Endothelial cell of umbilical vein (primary cell): Measurements from ENCODE around the gene OPCML. TPM values are rescaled to one million over a fixed set of nuclear protein-coding genes. Genes with fewer than 3 reads are reported as not detected.

Experiments used
- BruUV-seq: library from RNA; stranded (reverse); fragments of 400-500 nt; replicated peaks from 2 replicates; lab custom pipeline; 2021; lab: Mats Ljungman, UMichigan
- CTCF ChIA-PET: fragments of 300-600, 350-600 bp; sonication (Branson Sonifier 250); formaldehyde crosslinking; loops from one replicate; lab custom pipeline; 2021; ENCODE audit warnings: antibody characterized with exemption, inconsistent platforms; lab: Charles Lee
- POLR2A ChIA-PET: fragments of 300-600, 350-600 bp; sonication (Branson Sonifier 250); formaldehyde crosslinking; loops from one replicate; lab custom pipeline; 2021; ENCODE audit warnings: antibody characterized with exemption, inconsistent platforms; lab: Charles Lee
- DNase-seq: peaks from one replicate; pipeline ENCODE4 v3.0.0-alpha.2; 2011; ENCODE audit warnings: low read depth, low spot score
- FAIRE-seq: peaks from 2 replicates; lab custom pipeline; 2011; peaks lifted over from hg19 to GRCh38; lab: Jason Lieb, UNC
- H2AFZ ChIP-seq: 2 replicates; pipeline ENCODE4 v1.6.0; 2012; ENCODE audit warnings: low read depth, low read length, control low read depth, inconsistent platforms
- H3K27ac ChIP-seq: 2 replicates; pipeline ENCODE4 v1.5.1; 2011; ENCODE audit warnings: low read depth, mild to moderate bottlenecking, control low read depth, low read length, moderate library complexity; ENCODE audit not compliant: insufficient read depth
- H3K27me3 ChIP-seq, 2 experiments: 2 replicates each; pipeline versions ENCODE4 v1.6.0 to v1.6.1; 2011; ENCODE audit warnings: low read length in 2 of 2, mixed read lengths in 1 of 2; ENCODE audit not compliant: control insufficient read depth in 2 of 2, insufficient read depth in 2 of 2
- H3K36me3 ChIP-seq, 2 experiments: 2 replicates in 1 of 2; 3 replicates in 1 of 2; pipeline ENCODE4 v1.5.1; 2011; ENCODE audit warnings: low read length in 2 of 2, mild to moderate bottlenecking in 1 of 2, moderate library complexity in 1 of 2; ENCODE audit not compliant: control insufficient read depth in 2 of 2, insufficient read depth in 2 of 2; ENCODE audit errors: extremely low read depth in 1 of 2
- H3K4me1 ChIP-seq: 3 replicates; pipeline ENCODE4 v1.5.1; 2011; ENCODE audit warnings: mild to moderate bottlenecking, low read length; ENCODE audit not compliant: control insufficient read depth, insufficient read depth; ENCODE audit errors: extremely low read depth
- H3K4me2 ChIP-seq: 2 replicates; pipeline ENCODE4 v1.6.1; 2011; ENCODE audit warnings: low read length, control low read depth, mixed read lengths; ENCODE audit not compliant: insufficient read depth
- H3K4me3 ChIP-seq, 3 experiments: fragments of 200-600 bp in 1 of 3; sonication (generic), shearing (Covaris generic) in 1 of 3; replicated peaks in 1 of 3; 2 replicates each; pipeline ENCODE4 v1.5.1; 2011 to 2016; ENCODE audit warnings: control low read depth in 3 of 3, low read length in 3 of 3, mild to moderate bottlenecking in 2 of 3, inconsistent platforms in 1 of 3, low read depth in 1 of 3, moderate library complexity in 1 of 3; ENCODE audit not compliant: insufficient read depth in 1 of 3
- H3K79me2 ChIP-seq: 2 replicates; pipeline ENCODE4 v1.6.0; 2012; ENCODE audit warnings: low read length, inconsistent platforms; ENCODE audit not compliant: control insufficient read depth, insufficient read depth
- H3K9ac ChIP-seq: replicated peaks from 2 replicates; pipeline ENCODE3; 2011; ENCODE audit warnings: low read length, control low read depth; ENCODE audit not compliant: insufficient read depth; ENCODE audit errors: extremely low read depth
- H3K9me1 ChIP-seq: replicated peaks from 3 replicates; pipeline ENCODE4 v1.6.0; 2011; ENCODE audit warnings: mild to moderate bottlenecking, low read length; ENCODE audit not compliant: control insufficient read depth, insufficient read depth; ENCODE audit errors: extremely low read depth
- H3K9me3 ChIP-seq: replicated peaks from 2 replicates; pipeline ENCODE4 v1.5.1; 2012; ENCODE audit warnings: low read length, inconsistent platforms; ENCODE audit not compliant: control insufficient read depth, insufficient read depth
- H4K20me1 ChIP-seq: replicated peaks from 2 replicates; pipeline ENCODE3; 2011; ENCODE audit warnings: mild to moderate bottlenecking, low read length; ENCODE audit not compliant: control insufficient read depth, insufficient read depth; ENCODE audit errors: extremely low read depth
- EZH2 ChIP-seq: IDR thresholded peaks from 2 replicates; pipeline ENCODE4 v1.6.1; 2012; ENCODE audit warnings: borderline replicate concordance, low read depth, mild to moderate bottlenecking, moderate library complexity, low read length, inconsistent platforms; ENCODE audit not compliant: severe bottlenecking
- FOS ChIP-seq: IDR thresholded peaks from 2 replicates; pipeline ENCODE4 v1.6.1; 2011; ENCODE audit warnings: mild to moderate bottlenecking, low read length, moderate library complexity, borderline replicate concordance; ENCODE audit not compliant: insufficient read depth
- GATA2 ChIP-seq: IDR thresholded peaks from 2 replicates; pipeline ENCODE4 v1.7.0; 2011; ENCODE audit warnings: low read depth, mild to moderate bottlenecking, moderate library complexity, mixed read lengths, low read length; ENCODE audit not compliant: insufficient read length, insufficient read depth
- JUN ChIP-seq: IDR thresholded peaks from 2 replicates; pipeline ENCODE4 v1.6.1; 2011; ENCODE audit warnings: borderline replicate concordance, low read depth; ENCODE audit not compliant: insufficient read length, insufficient read depth
- MAX ChIP-seq: IDR thresholded peaks from 2 replicates; pipeline ENCODE4 v1.6.1; 2011; ENCODE audit not compliant: insufficient read depth, insufficient read length
- MYC ChIP-seq: IDR thresholded peaks from one replicate; pipeline ENCODE4 v1.6.1; 2011; ENCODE audit warnings: mild to moderate bottlenecking, low read depth, low read length
- POLR2A ChIP-seq: IDR thresholded peaks from 2 replicates; pipeline ENCODE4 v1.6.1; 2012; ENCODE audit warnings: low read depth, mild to moderate bottlenecking, control low read depth, low read length
- POLR2AphosphoS5 ChIP-seq: IDR thresholded peaks from 2 replicates; pipeline ENCODE4 v1.6.1; 2012; ENCODE audit warnings: low read depth, mild to moderate bottlenecking, control low read depth, low read length, moderate library complexity; ENCODE audit not compliant: insufficient read depth
- dilution Hi-C: fragments of 300-500 bp; cut with MboI; formaldehyde crosslinking; loops from one replicate; pipeline ENCODE4 v1.15.0; 2019; ENCODE audit warnings: low sequenced_read_pairs; ENCODE audit not compliant: extremely low pct_ligation_motif_present
- intact Hi-C: fragments of 100-400 bp; cut with micrococcal nuclease; formaldehyde crosslinking; loops from one replicate; pipeline ENCODE4 v1.10.0; 2022
- polyA plus RNA-seq, 4 experiments: library from polyadenylated mRNA; depleted of rRNA in 3 of 4; stranded (reverse) in 3 of 4; unstranded in 1 of 4; fragments of >200 nt; gene quantifications; 2 replicates each; pipeline versions ENCODE4 v1.2.1 to v1.2.3, GENCODE V29; 2011 to 2012; ENCODE audit warnings: missing spikeins in 1 of 4
- total RNA-seq: library from RNA; stranded (reverse); gene quantifications from 2 replicates; pipeline ENCODE4 v1.2.3, GENCODE V29; 2021
- TF ChIP-seq, protein P1 (sequence below), 2 donors: IDR thresholded peaks; 1 replicate in 1 of 2; 2 replicates in 1 of 2; pipeline ENCODE4 v1.5.1; 2011; ENCODE audit warnings: low read length in 2 of 2, mild to moderate bottlenecking in 2 of 2, moderate library complexity in 2 of 2, control low read depth in 1 of 2, inconsistent platforms in 1 of 2, low read depth in 1 of 2; ENCODE audit not compliant: insufficient read depth in 1 of 2; ENCODE audit errors: extremely low read depth in 1 of 2

OPCML gene
- total and polyA plus RNA-seq, 2 donors (not counting 3 experiments of a cell fraction or from before 2014, with no cell fraction given) = not detected

GRCh38 chr11:133238495-133238894 lies 293.8 kb downstream of the OPCML start:
- no peaks in the 10 kb centered on the region for H3K4me1 ChIP-seq
- H3K79me2 ChIP-seq = no peaks in the 10 kb centered on the region
- TF ChIP-seq FOS = no peak
- TF ChIP-seq, protein P1, sequence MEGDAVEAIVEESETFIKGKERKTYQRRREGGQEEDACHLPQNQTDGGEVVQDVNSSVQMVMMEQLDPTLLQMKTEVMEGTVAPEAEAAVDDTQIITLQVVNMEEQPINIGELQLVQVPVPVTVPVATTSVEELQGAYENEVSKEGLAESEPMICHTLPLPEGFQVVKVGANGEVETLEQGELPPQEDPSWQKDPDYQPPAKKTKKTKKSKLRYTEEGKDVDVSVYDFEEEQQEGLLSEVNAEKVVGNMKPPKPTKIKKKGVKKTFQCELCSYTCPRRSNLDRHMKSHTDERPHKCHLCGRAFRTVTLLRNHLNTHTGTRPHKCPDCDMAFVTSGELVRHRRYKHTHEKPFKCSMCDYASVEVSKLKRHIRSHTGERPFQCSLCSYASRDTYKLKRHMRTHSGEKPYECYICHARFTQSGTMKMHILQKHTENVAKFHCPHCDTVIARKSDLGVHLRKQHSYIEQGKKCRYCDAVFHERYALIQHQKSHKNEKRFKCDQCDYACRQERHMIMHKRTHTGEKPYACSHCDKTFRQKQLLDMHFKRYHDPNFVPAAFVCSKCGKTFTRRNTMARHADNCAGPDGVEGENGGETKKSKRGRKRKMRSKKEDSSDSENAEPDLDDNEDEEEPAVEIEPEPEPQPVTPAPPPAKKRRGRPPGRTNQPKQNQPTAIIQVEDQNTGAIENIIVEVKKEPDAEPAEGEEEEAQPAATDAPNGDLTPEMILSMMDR (IDR thresholded peaks at IDR 0.05; ENCODE audit: extremely low read depth in 1 of 2, insufficient read depth in 1 of 2, low read depth in 1 of 2, low read length in 2 of 2) = no peak
- no peak for TF ChIP-seq POLR2AphosphoS5
- TF ChIP-seq MAX = no peak
- TF ChIP-seq GATA2 = no peak
- no peak for TF ChIP-seq EZH2
- TF ChIP-seq JUN = no peak
- no peak for TF ChIP-seq MYC
- TF ChIP-seq POLR2A = no peak
- FAIRE-seq (no peak), DNase-seq (no peak)
- no peaks in the 10 kb centered on the region for H4K20me1 ChIP-seq
- no TSS peak for BruUV-seq
- H3K36me3 ChIP-seq = no peaks in the 10 kb centered on the region
- dilution Hi-C loops (no loop called here), intact Hi-C loops (no loop called here)
- peaks cover 8% of the 10 kb centered on the region for H3K9me3 ChIP-seq
- POLR2A ChIA-PET = no interaction called here
- H2AFZ ChIP-seq = no peak overlapping the region
- H3K27me3 ChIP-seq = no peaks in the 10 kb centered on the region
- no peaks in the 10 kb centered on the region for H3K9me1 ChIP-seq
- H3K27ac ChIP-seq = no peak overlapping the region
- no peak overlapping the region for H3K4me2 ChIP-seq
- H3K4me3 ChIP-seq = no peak overlapping the region
- CTCF ChIA-PET = no interaction called here
- H3K9ac ChIP-seq = no peak overlapping the region
